Measurements from ENCODE around the gene CCNG2.
A peak's percentile ranks its signal among the peaks of the same experiment; 100 is the strongest.

The CCNG2 gene

DNA sequence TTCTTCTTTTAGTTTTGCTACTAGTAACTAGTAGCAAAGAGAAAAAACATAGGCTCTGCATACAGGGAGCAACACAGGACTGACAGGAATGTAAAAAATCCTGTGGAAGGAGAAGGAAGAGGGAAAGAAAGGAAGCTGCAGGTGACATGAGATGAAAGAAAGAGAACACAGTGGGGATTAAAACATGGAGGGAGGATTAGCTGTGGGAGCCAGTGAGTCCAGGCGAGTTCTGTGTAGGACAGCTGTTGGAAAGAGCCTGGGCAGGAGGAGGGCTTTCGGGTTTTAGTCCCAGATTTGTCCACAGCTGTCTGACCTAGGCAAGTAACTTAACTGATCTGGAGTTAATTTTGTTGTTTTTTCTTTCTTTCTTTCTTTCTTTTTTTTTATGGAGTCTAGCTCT is 21.6 kb downstream of the CCNG2 start:
- no peak for DNase-seq
- no peak for ATAC-seq

DNA sequence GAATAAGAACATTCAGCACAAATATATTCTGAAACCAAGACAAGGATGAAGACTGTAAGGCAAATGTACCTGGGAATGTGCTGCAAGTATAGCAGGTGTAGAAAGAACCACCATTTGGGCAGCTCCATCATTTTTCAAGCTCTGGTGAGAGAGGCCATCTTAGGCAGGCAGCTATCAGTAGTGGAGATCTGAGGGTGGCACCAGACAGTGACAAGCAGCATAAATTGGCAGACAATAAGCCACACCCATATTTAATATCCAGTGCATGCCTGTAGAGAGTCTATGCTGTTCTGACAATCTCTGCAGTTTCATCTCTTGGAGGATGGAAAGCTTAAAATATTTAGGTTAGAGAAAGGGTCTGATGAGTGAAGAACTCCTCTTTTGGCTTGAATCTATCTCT is 22.5 kb downstream of the CCNG2 start:
- DNase-seq (no peak), ATAC-seq (no peak)

DNA sequence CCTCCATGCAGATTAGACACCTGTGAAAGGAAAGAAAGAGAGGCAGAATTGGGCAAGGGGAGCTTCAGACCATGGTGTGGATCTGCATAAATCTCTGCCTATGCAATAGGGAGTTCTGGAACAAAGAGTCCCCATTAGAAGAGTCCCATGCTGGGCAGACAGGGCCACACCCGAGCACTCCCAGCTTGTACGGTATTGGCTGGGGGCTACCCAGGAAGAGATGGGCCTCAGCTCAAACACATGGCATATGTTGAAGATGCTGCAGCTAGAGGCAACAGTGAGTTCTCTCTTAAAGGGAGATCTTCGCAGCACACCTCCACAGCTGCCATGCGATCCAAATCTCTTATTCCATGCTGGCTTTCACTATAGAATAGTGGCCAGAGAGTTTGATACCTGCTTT is 24.7 kb downstream of the CCNG2 start:
- no peak for ATAC-seq
- DNase-seq = no peak

DNA sequence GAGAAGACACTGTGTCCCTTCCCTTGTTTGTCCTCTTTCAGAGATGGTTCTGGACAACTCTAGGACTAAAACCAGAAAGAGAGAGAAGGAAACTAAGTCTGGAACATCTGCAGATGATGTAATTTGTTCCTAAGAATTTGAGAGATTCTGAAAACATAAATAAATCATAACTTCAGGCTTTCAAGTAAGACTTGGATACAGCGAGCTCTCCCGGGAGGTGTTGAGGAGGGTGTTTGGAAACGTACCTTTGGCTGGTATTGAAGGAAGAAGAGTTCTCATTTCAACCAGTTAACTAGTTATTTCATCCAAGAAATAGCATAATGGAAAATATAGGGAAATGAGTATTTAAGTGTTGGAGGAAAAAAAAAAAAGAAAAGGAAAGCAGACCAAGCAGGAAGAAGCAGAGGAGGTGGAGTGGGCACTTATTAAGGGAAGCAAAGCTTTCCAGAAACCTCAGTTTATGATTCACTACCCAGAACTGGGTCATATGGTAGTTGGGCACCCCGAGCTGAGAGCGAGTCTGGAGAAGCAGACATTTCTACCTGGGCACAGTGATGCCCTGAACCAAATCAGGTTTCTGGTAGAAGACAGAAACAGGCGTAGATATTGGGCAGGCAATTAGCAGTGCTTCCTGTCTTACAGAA is 26.9 kb downstream of the CCNG2 start:
- ATAC-seq = no peak
- no peak for DNase-seq

DNA sequence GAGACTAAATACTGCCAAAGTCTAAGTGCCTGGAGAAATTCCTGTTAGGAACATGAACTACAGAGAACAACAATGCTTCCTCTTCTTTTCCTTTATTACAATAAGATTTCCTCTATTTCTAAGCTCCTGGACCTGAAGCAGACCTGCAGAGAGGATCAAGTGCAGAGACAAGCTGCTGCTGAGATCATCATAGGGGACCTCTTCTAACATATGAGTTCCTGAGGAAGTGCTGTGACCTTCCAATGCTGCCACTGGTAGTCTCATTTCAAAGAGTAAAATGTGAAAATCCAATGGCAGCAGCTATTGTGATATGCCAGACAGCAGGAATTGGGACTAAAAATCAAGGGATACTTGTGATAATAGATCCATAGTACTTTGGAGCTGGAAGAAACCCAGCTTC is 28.0 kb downstream of the CCNG2 start:
- ATAC-seq (no peak), DNase-seq (no peak)

DNA sequence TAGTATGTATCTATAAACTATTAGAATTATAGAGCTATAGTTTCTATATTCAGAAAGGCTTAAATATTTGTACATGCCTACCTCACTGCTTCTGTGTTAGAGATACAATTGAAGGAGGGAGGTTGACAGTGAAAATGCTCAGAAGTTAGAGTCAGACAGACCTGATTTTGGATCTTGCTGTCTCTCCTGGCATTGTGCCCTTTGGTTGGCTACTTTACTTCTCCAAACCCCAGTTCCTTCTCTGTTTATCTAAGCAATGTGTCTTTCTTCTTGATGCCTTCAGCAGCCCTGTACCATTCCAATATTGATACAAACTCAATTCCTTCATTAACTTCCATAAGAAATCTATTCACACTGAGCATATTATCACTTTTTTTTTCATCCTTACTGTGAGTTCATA is 28.7 kb downstream of the CCNG2 start:
- no peak for ATAC-seq
- no peak for DNase-seq

DNA sequence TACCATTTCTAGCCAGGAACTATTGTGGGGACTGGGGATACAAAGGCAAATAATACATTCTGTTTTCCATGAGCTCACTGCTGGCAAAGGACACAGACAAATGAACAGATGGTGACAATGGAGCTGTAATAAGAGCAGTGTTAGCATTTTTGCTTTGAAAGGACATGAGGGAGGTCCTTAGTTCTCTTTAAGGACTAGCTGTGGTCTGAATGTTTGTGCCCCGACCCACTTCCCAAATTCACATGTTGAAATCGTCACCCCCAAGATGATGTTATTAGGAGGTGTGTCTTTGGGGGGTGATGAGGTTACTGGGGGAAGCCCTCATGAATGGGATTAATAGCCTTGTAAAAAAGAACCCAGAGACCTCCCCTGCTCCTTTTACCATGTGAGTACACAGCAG is 30.3 kb downstream of the CCNG2 start:
- ATAC-seq (no peak), DNase-seq (no peak)

DNA sequence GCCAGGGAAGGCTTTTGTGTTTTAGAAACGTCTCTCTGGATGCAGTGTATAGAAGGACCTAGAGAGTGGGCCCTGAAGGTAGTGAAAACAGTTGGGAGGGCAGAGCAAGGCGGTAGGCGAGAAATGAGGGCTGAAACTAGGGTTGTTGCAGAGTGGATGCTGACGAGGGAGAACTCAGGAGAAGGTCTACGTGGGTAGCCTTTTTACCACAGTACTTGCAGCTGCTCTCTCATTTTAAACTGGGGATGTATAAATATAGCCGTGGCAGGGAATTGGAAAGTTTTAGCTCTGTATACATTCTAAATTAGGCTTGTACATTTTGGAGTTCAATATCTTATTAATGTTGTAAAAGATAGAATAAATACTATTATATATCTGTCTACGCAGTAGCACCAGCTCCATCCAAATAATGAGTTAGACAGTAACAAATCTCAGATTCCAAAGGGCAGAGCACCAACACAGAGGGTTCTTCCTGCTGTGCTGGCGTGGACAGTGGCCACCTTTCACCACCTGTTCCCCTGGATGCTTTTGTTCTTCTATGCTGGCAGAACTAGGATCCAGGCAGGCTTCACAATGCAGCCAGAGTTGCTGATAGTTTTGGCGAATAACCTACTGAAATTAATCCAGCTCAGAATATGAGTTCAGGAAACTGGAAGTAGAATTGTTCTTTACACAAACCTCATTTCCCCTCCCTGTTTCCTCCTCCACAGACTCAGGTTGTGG is 31.7 kb downstream of the CCNG2 start:
- DNase-seq = no peak

DNA sequence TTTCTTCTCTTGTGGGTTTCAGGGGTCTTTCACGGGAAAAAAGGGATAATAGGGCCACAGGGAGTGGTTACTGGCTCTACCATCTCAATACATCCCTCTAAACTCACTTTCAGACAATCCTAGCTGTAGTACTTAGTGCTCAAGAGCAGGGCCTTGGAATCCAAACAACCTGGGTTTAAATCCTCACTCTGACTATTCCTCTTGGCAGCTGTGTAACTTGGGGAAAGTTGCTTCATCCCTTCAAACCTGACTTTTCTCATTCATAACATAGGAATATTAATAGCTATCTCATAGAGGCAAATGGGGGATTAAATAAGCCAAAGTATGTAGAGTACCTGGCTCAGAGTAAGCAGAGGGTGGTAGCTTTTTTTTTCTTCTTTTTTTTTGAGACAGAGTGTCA is 32.4 kb downstream of the CCNG2 start:
- DNase-seq (no peak), ATAC-seq (no peak)

More for the DNA sequence above, 31.7 kb downstream of the CCNG2 start:
- ATAC-seq = no peak

DNA sequence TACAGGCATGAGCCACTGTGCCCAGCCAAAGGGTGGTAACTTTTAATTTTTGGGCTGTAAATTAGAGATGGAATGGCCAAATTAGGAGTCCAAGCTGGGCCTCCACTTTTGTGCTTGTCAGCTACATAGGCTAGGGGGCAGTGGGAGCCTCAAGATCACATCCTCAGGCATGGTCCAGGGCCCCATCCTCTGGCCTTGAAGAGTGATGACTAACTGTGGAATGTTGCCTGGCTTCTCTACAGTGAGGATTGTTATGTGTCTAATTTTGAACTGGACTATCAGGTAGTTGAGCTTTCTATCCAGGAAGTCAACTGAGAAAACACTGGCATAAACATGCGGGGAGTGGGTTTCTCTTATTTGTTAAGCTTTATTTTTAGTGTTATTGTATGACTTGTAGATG is 33.0 kb downstream of the CCNG2 start:
- DNase-seq = no peak
- ATAC-seq = no peak

DNA sequence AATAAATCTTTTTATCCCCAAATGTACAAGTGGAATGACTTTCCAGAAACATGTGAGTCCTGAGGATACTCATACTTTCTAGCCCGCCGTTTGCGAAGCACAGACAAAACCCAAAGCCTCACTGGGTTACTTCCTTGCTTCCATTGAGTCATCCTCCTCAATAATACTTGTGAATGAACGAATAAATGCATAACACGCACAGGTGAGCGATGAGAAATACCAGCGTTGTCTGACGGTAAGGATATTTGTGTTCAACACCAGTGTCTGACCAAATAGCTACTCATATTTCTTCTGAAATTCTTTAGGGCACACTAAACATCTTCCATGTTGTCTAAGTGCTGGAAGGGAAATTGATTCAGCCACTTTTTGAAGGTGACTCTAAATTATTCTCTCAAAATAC is 36.0 kb downstream of the CCNG2 start:
- DNase-seq (no peak), ATAC-seq (no peak)

DNA sequence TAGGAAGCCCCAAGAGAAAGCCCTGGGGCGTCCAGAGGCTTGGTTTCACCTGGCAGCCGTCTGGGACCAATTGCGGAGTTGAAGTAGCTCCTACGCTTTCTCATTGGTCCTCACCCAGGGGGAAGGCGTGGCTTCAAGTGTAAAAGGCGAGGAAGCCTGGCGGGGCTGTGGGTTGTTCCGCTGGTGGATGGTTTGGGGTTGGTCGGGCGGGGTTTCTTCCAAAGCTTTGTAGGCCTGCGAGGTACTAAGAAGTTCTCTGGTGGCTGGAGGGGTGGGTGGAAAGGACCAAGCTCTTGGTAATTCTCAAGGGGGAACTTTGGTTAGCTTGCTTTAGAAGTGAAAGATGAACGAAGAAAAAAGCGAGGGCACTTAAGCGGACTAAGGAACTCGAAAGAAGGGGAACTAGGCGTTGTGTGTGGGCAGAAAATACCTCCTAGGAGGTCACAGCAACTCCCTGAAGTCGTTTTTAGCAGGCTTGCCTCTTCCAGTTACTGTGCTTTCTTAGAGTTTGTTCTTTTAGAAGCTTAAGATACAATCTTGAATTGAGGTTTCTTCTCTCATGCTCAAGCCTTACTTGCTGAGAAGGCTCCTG is 36.6 kb downstream of the CCNG2 start:
- DNase-seq = peak; percentile 78
- ATAC-seq = peak; percentile 90

DNA sequence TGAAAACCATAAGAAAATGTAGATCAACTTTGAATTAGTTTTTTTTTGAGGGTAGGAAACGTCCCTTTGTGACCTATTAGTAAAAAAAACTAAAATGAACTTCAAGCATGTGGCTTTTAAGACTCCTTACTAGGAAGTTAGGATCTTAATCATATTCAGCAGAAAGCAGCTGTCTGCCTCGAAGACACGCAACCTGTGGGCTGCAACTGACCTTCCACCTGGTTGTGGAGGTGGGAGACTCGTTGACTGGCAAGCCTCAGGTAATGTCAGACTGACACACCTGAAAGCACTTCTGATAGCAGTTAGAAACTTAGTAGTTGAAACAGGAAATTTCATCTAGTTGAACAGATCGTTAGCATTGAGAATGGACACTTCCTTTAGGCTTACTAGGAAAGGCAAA is 37.4 kb downstream of the CCNG2 start:
- no peak for DNase-seq
- ATAC-seq = no peak

DNA sequence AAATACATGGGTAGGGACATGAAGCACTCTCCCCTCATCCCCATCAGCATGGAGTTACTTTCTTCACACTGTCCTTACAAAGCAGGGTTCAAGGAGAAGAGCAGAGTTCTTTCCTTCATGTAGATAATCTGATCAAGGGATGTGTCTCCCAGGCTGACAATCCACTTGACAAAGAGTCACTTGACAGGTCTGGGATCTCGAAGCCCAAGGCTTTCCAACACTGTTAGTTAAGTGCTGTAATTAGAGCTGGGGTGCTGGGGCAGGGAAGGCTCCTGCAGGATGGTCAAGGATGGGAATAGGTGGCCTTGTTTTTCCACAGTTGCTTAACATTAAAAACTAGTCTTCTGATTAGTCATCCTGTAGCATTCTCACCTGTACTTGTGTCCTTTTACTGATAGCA is 38.0 kb downstream of the CCNG2 start:
- ATAC-seq = no peak

DNA sequence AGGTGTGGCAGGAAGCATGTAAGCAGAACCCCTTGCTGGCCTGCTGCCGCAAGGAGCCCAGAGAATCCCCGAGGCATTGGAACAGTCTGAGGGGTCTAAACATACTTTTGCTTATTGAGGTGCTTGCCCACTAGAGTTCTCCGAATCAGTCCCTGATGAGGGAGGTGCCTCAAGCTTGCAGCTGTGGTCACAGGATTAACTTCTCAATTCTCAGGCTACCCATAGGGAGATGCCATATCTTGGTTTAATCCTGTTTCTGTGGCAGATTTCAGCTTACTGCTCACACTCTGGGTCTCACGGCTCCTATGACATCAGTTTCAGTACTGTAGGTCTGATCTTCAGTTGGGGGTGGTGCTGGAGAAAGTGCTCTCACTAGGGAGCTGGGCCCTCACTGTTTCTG is 39.9 kb downstream of the CCNG2 start:
- ATAC-seq (peak; percentile 30), DNase-seq (no peak)

More for the DNA sequence above, 38.0 kb downstream of the CCNG2 start:
- DNase-seq = no peak

DNA sequence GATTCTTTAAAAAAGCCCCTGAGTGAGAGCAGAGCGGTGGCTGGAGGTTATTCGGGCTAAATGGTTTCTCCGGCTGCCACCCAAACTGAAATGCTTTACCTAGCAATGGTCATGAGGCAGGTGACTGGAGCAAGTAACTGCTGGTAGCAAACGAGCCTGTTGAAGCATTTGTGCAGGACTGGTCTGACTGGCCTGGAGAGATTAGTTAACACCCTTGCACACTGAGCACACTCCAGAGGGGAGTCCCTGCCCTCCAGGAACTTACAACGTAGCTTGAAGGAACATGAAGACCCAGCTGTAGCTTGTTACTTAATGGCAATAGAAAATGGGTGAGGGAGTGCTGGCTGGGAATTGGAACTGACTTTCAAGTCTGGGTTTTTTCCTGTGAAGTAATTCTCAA is 40.4 kb downstream of the CCNG2 start:
- ATAC-seq = no peak
- DNase-seq = no peak

DNA sequence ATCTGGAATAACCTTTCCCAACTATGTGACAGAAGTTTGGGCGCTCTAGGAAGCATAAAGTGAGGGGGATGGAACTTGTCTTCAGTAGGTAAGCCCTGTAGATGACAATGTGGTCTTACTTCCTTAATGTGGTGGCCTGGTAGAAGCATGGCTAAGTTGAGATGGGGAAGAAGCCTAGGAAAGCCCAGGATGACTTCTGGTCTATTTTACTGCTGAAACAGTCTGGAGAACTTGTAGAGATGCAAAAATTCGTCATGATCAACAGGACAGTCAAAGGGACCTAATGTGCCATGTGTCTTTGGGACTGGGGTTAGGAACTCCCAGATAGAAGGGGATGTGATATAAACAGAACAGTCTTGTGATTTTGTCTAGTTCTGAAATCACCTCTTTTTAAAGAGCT is 40.8 kb downstream of the CCNG2 start:
- ATAC-seq = no peak
- DNase-seq = no peak

DNA sequence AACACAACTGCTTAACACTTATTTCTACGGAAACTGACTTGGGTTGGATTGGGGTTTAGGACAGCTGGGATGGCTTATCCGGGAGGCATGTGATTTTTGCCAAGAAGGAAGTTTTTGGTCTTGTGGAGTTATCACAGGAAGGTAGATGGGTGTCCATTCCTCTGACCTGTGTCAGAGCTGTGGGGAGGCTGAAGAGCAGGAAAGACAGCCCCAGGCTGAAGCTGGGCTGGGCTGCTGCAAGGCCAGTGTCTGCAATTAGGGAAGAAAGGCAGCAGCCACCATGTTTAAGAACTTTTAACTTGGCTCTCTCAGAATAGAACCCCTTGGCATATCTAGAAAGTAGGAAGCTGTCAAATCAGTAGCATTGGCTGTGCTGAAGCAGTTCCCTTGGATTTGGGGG is 42.3 kb downstream of the CCNG2 start:
- DNase-seq = no peak
- no peak for ATAC-seq

DNA sequence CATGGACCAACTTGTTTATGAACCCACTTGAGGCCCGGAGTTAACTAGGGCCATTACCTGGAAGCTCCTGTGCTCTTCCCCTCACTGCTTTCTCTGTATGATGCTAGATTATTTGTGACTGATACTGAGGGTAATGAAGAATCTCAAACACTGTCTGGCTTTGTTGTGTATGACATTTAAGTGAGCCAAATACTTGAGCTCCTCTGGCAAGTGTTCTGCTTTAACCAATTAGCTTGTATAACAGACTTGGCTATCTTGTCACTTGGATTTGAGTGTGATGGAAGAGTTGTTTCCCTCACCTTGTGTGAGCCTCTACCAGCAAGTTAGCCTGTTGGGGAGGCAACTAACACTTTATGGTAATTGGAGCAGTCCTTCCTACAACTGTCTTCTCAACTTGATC is 42.7 kb downstream of the CCNG2 start:
- no peak for ATAC-seq
- no peak for DNase-seq

DNA sequence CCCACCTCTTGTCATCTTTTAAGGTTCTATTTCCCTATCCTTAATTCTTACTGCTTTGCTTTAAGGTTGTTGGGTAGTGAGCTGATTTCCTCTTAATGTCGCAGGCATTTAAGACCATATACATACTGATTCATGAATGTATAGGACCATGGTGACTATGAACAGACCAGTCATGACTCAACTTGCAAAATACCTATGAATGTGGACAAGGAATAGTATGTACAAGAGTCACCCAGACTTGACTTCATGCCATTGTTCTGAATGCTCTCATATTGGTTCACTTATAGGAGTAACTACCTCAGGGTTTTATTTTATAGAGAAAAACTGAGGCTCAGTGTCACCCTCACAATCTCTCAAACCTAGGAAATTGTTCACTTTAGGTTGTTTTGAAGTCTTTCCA is 44.3 kb downstream of the CCNG2 start:
- DNase-seq = no peak
- ATAC-seq = no peak

DNA sequence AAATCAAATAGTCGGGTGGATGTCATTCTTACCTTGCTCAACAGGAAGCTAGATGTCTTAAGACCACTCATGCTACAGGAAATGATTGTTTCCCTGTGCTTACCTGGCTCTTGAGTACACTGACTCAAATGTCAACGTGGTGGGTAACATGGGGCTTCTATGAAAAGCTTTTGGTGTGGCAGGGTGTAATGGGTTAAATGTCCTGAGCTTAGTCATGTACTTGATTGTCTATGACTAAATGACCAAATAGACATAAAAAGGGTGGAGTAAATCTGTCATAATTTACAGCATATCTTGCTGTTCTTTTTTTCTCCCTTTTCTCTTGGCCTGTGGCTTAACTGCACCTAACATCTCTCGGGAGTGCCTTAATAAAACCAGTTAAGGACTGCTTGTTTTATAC is 44.9 kb downstream of the CCNG2 start:
- ATAC-seq (peak; percentile 75), DNase-seq (no peak)

DNA sequence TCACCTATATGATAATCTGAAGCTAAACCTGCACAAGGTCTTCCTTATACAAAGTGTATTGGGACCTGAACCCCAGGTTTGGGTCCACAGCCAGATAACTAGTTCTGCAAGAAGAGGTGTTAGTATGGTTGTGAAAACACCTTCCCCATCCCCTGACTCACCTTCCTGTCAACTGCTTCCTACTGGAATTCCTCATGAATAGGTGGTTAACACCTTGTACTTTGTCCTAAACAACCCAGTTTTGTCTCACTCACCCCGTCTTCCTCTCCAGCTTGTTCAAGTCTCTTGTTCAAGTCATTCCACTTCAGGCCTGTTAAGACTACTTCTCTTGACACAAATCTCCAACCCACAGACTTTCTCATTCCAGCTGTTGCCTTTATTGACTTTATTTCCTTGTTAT is 45.5 kb downstream of the CCNG2 start:
- no peak for DNase-seq
- ATAC-seq = no peak

DNA sequence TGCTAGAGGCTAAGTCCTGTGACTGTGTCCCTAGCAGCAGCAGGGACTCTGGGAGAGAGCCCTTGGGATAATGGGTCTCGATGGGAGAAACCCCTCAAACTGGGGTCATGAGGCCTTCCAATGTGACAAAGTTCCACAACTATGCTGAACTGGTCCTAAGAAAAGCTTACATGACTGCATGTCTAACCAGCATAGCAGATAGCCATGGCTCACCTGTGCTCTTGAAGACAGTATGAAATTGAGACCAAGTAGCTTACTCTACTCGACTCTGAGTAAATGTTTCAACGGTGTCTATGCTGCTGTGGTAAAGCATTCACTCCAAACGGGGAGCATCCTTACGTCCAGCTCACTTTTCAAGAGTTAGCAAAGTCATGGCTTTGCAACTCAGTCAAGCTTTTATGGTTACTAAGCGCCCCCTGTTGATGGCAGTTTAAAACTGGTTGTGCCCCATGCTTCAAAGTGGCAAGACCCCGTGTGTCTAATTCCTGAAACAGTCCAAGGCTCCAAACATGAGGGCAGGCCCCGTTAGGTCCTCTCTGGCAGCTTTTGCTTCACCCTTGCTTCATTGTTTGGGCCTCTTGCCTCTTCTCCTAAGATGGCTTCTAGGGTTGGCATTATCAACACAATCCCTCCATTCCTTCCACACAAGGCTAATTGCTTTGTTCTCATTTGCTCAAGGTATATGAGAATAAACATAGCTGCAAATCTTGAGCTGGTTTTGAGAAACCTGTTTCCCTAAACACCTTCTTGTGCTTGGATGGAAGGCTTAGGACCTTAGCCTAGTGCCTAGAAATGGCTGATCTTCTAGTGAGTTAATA is 46.6 kb downstream of the CCNG2 start:
- DNase-seq (peak; percentile 71), ATAC-seq (peak; percentile 65)
